HepG2 (cell line): Measurements from ENCODE around the gene TMEM62. TPM values are rescaled to one million over a fixed set of nuclear protein-coding genes. Genes with fewer than 3 reads are reported as not detected.

Experiments used
- ADNP ChIP-seq: sonication (generic); formaldehyde crosslinking; IDR thresholded peaks from 2 replicates; pipeline ENCODE4 v1.4.0; 2020; ENCODE audit warnings: missing genetic modification reagents
- CHD2 ChIP-seq: IDR thresholded peaks from 2 replicates; pipeline ENCODE4 v1.6.1; 2011; ENCODE audit warnings: low read depth, low read length, improper control_type of control experiment
- DNMT3B ChIP-seq: conservative IDR thresholded peaks from 2 replicates; pipeline ENCODE4 v1.6.1; 2016; ENCODE audit warnings: missing biosample characterization, control low read depth
- DZIP1 ChIP-seq: sonication (generic); formaldehyde crosslinking; IDR thresholded peaks from 2 replicates; pipeline ENCODE4 v1.5.0; 2020; ENCODE audit warnings: mild to moderate bottlenecking, missing genetic modification reagents
- MAZ ChIP-seq, 2 experiments: sonication (generic) in 1 of 2; formaldehyde crosslinking in 1 of 2; IDR thresholded peaks; 2 replicates each; pipeline versions ENCODE4 v1.5.0 to v1.6.1; 2012 to 2020; ENCODE audit warnings: low read depth in 2 of 2, mild to moderate bottlenecking in 2 of 2, borderline replicate concordance in 1 of 2, improper control_type of control experiment in 1 of 2, low read length in 1 of 2, missing genetic modification reagents in 1 of 2, moderate library complexity in 1 of 2
- MED8 ChIP-seq: sonication (generic); formaldehyde crosslinking; IDR thresholded peaks from 2 replicates; pipeline ENCODE4 v1.8.1; 2023; ENCODE audit warnings: mild to moderate bottlenecking, missing genetic modification reagents; ENCODE audit not compliant: insufficient replicate concordance
- MEIS1 ChIP-seq: sonication (generic); formaldehyde crosslinking; IDR thresholded peaks from 2 replicates; pipeline ENCODE4 v1.9.0; 2021; ENCODE audit warnings: mild to moderate bottlenecking, missing genetic modification reagents, moderate library complexity, borderline replicate concordance
- NFE2 ChIP-seq: sonication (generic); formaldehyde crosslinking; IDR thresholded peaks from 2 replicates; pipeline ENCODE4 v1.4.0; 2020; ENCODE audit warnings: missing genetic modification reagents
- PRDM4 ChIP-seq: sonication (generic); formaldehyde crosslinking; IDR thresholded peaks from 2 replicates; pipeline ENCODE4 v1.9.0; 2021; ENCODE audit warnings: missing genetic modification reagents, borderline replicate concordance
- REPIN1 ChIP-seq: sonication (generic); formaldehyde crosslinking; IDR thresholded peaks from 2 replicates; pipeline ENCODE4 v1.8.0; 2022; ENCODE audit warnings: missing genetic modification reagents, low read depth, mild to moderate bottlenecking, borderline replicate concordance
- RORA ChIP-seq: sonication (generic); formaldehyde crosslinking; IDR thresholded peaks from 2 replicates; pipeline ENCODE4 v1.5.0; 2020; ENCODE audit warnings: mild to moderate bottlenecking, missing genetic modification reagents, moderate library complexity
- SMAD1 ChIP-seq: sonication (generic); formaldehyde crosslinking; IDR thresholded peaks from 2 replicates; pipeline ENCODE4 v1.4.0; 2020; ENCODE audit warnings: missing genetic modification reagents, low read depth, mild to moderate bottlenecking, borderline replicate concordance
- TERF1 ChIP-seq: sonication (generic); formaldehyde crosslinking; IDR thresholded peaks from 2 replicates; pipeline ENCODE4 v1.8.0; 2022; ENCODE audit warnings: mild to moderate bottlenecking, missing genetic modification reagents, moderate library complexity
- YEATS4 ChIP-seq: sonication (generic); formaldehyde crosslinking; IDR thresholded peaks from 2 replicates; pipeline ENCODE4 v1.4.0; 2020; ENCODE audit warnings: missing genetic modification reagents, borderline replicate concordance
- ZFP82 ChIP-seq: sonication (generic); formaldehyde crosslinking; IDR thresholded peaks from 2 replicates; pipeline ENCODE4 v1.5.1; 2020; ENCODE audit warnings: mild to moderate bottlenecking, missing genetic modification reagents, borderline replicate concordance
- ZMYM3 ChIP-seq: sonication (generic); formaldehyde crosslinking; IDR thresholded peaks from 2 replicates; pipeline ENCODE4 v1.5.1; 2020; ENCODE audit warnings: mild to moderate bottlenecking, missing genetic modification reagents
- ZNF101 ChIP-seq: sonication (generic); formaldehyde crosslinking; IDR thresholded peaks from 2 replicates; pipeline ENCODE4 v1.4.0; 2020; ENCODE audit warnings: mild to moderate bottlenecking, low read depth, missing genetic modification reagents, borderline replicate concordance
- ZNF230 ChIP-seq: sonication (generic); formaldehyde crosslinking; IDR thresholded peaks from 2 replicates; pipeline ENCODE4 v1.4.0; 2020; ENCODE audit warnings: mild to moderate bottlenecking, missing genetic modification reagents
- ZNF30 ChIP-seq: sonication (generic); formaldehyde crosslinking; IDR thresholded peaks from 2 replicates; pipeline ENCODE4 v1.5.0; 2020; ENCODE audit warnings: mild to moderate bottlenecking, missing genetic modification reagents
- ZNF557 ChIP-seq: sonication (generic); formaldehyde crosslinking; IDR thresholded peaks from 2 replicates; pipeline ENCODE4 v1.4.0; 2020; ENCODE audit warnings: missing genetic modification reagents
- ZNF660 ChIP-seq: sonication (generic); formaldehyde crosslinking; IDR thresholded peaks from 2 replicates; pipeline ENCODE4 v1.5.1; 2020; ENCODE audit warnings: mild to moderate bottlenecking, low read depth, missing genetic modification reagents, borderline replicate concordance
- ZNF773 ChIP-seq: sonication (generic); formaldehyde crosslinking; IDR thresholded peaks from 2 replicates; pipeline ENCODE4 v1.4.0; 2020; ENCODE audit warnings: missing genetic modification reagents, borderline replicate concordance
- polyA plus RNA-seq, 8 experiments: library from polyadenylated mRNA; depleted of rRNA in 3 of 8; stranded (reverse) in 7 of 8; unstranded in 1 of 8; fragments of >200 nt; fragmentation: Illumina TruSeq in 4 of 8; extraction: Trizol in 4 of 8; gene quantifications; 2 replicates each; pipeline versions ENCODE4 v1.2.1 to v1.2.3, GENCODE V29; 2011 to 2016; ENCODE audit warnings: low read depth in 4 of 8, missing spikeins in 1 of 8, mixed read lengths in 1 of 8; ENCODE audit not compliant: insufficient read depth in 1 of 8
- total RNA-seq, 5 experiments: library from RNA; depleted of rRNA; stranded (reverse); fragments of >200 nt; fragmentation: Illumina TruSeq; extraction: Trizol; gene quantifications; 2 replicates each; pipeline ENCODE4 v1.2.3, GENCODE V29; 2016; ENCODE audit warnings: low read depth in 1 of 5

TMEM62 gene
- total and polyA plus RNA-seq, 2 of the 13 experiments (the other 11 are each of a cell fraction or from before 2014, with no cell fraction given): 14.2 to 20.9 TPM

GRCh38 chr15:43185157-43186002, 52.0 kb downstream of the TMEM62 start, which contains the start of gene CCNDBP1 (continued):
- peak; percentile 35; the same call in 1 of the 2 replicates for TF ChIP-seq DZIP1 (CRISPR knock-in tag)
- no peak for TF ChIP-seq ZNF557 (CRISPR knock-in tag)
- TF ChIP-seq ZNF30: no peak
- no peak for TF ChIP-seq SMAD1 (CRISPR knock-in tag)
- TF ChIP-seq PRDM4 (CRISPR knock-in tag): no peak
- no peak for TF ChIP-seq ZNF101 (CRISPR knock-in tag)
- TF ChIP-seq ZNF773 (CRISPR knock-in tag): 0 out of 2 replicates have a peak, but pooled peaks have one; percentile 50
- no peak for TF ChIP-seq ZFP82 (CRISPR knock-in tag)
- TF ChIP-seq NFE2 (CRISPR knock-in tag): no peak
- peak; percentile 92; the same call in 1 of the 2 replicates for TF ChIP-seq MEIS1 (CRISPR knock-in tag)
- no peak for TF ChIP-seq ZNF230 (CRISPR knock-in tag)
- peak; percentile 76 for TF ChIP-seq YEATS4 (CRISPR knock-in tag)
- peak; percentile 67; the same call in 1 of the 2 replicates for TF ChIP-seq REPIN1
- no peak for TF ChIP-seq ZNF660
- no peak for TF ChIP-seq TERF1 (CRISPR knock-in tag)
- 0 out of 2 replicates have a peak, but pooled peaks have one; percentile 13 for TF ChIP-seq ZMYM3 (CRISPR knock-in tag)
- TF ChIP-seq RORA: no peak
- no peak for TF ChIP-seq ADNP (CRISPR knock-in tag)
- no peak for TF ChIP-seq DNMT3B (CRISPR knock-in tag)
- no peak for TF ChIP-seq MED8 (CRISPR knock-in tag)
- TF ChIP-seq CHD2: no peak
- TF ChIP-seq MAZ (IDR thresholded peaks at IDR 0.05; ENCODE audit: borderline replicate concordance, low read depth, low read length): peak; percentile 79
- TF ChIP-seq MAZ (CRISPR knock-in tag; IDR thresholded peaks at IDR 0.05; ENCODE audit: low read depth): peak; percentile 90
